K562 (cell line): ENCODE data around the gene ZNF775. TPM values are rescaled to one million over a fixed set of nuclear protein-coding genes. Genes with fewer than 3 reads are reported as not detected.

Source experiments
- ATAC-seq: fragments of 200-7000 bp; cut with Tn5 transposase; 3 replicates; pipeline ENCODE4 v1.9.1; 2020; ENCODE audit warnings: moderate library complexity
- BruUV-seq: library from RNA; stranded (reverse); fragments of 400-500 nt; replicated peaks from 2 replicates; lab custom pipeline; 2021; lab: Mats Ljungman, UMichigan
- CTCF ChIA-PET: fragments of 300-600 bp; formaldehyde crosslinking; extraction: SDS; loops from one replicate; lab custom pipeline; 2021; ENCODE audit warnings: low intra/inter-chr PET ratio; lab: Yijun Ruan, JAX
- POLR2A ChIA-PET: fragments of 300-600, 350-650 bp; sonication (Branson Sonifier 250); formaldehyde crosslinking; extraction: SDS; loops from one replicate; lab custom pipeline; 2021; ENCODE audit warnings: antibody characterized with exemption, inconsistent platforms; lab: Yijun Ruan, JAX
- DNase-seq, 4 experiments: peaks; one replicate each; pipeline versions ENCODE4 v3.0.0 to v3.0.0-alpha.2; 2011 to 2018; ENCODE audit warnings: low spot score in 3 of 4, mixed read lengths in 3 of 4; ENCODE audit errors: extremely low read depth in 1 of 4
- FAIRE-seq: peaks from 2 replicates; lab custom pipeline; 2011; peaks lifted over from hg19 to GRCh38; lab: Jason Lieb, UNC
- H2AFZ ChIP-seq: 2 replicates; pipeline ENCODE4 v1.6.0; 2011; ENCODE audit warnings: low read depth, low read length, control low read depth, inconsistent platforms
- H3K27ac ChIP-seq: fragments of 200-600 bp; 3 replicates; pipeline ENCODE4 v1.8.0; 2011; ENCODE audit warnings: low read depth, mild to moderate bottlenecking, control low read depth, inconsistent platforms, low read length, moderate library complexity, mixed read lengths; ENCODE audit errors: extremely low read depth
- H3K27me3 ChIP-seq, 2 experiments: fragments of 300-600 bp in 1 of 2; 2 replicates in 1 of 2; 3 replicates in 1 of 2; pipeline versions ENCODE4 v1.6.0 to v1.8.0; 2011; ENCODE audit warnings: inconsistent platforms in 2 of 2, low read length in 2 of 2, mild to moderate bottlenecking in 1 of 2, mixed read lengths in 1 of 2, moderate library complexity in 1 of 2; ENCODE audit not compliant: control insufficient read depth in 2 of 2, insufficient read depth in 2 of 2
- H3K36me3 ChIP-seq: fragments of 300-600 bp; 3 replicates; pipeline ENCODE4 v1.8.0; 2011; ENCODE audit warnings: mild to moderate bottlenecking, low read length, inconsistent platforms; ENCODE audit not compliant: control insufficient read depth, insufficient read depth
- H3K4me1 ChIP-seq, 2 experiments: fragments of 200-600 bp in 1 of 2; replicated peaks in 1 of 2; 2 replicates in 1 of 2; 3 replicates in 1 of 2; pipeline versions ENCODE4 v1.5.1 to v1.8.0; 2011; ENCODE audit warnings: inconsistent platforms in 2 of 2, low read length in 2 of 2, mild to moderate bottlenecking in 1 of 2, mixed read lengths in 1 of 2, moderate library complexity in 1 of 2; ENCODE audit not compliant: control insufficient read depth in 2 of 2, insufficient read depth in 2 of 2
- H3K4me2 ChIP-seq: 2 replicates; pipeline ENCODE4 v1.6.1; 2011; ENCODE audit warnings: low read length, control low read depth, inconsistent platforms, mixed read lengths; ENCODE audit not compliant: insufficient read depth
- H3K4me3 ChIP-seq: fragments of 200-600 bp; sonication (generic), shearing (Covaris generic); 2 replicates; pipeline ENCODE4 v1.5.1; 2016; ENCODE audit warnings: control low read depth, inconsistent platforms
- H3K79me2 ChIP-seq: fragments of 200-600 bp; 3 replicates; pipeline ENCODE4 v1.8.0; 2011; ENCODE audit warnings: low read length, inconsistent platforms; ENCODE audit not compliant: control insufficient read depth, insufficient read depth
- H3K9ac ChIP-seq, 2 experiments: 2 replicates each; pipeline versions ENCODE4 v1.6.0 to v1.6.1; 2011; ENCODE audit warnings: low read depth in 2 of 2, low read length in 2 of 2, control low read depth in 1 of 2, inconsistent platforms in 1 of 2, mild to moderate bottlenecking in 1 of 2, mixed read lengths in 1 of 2; ENCODE audit not compliant: insufficient read depth in 1 of 2
- H3K9me1 ChIP-seq: one replicate; pipeline ENCODE4 v1.6.0; 2011; ENCODE audit warnings: inconsistent platforms, mild to moderate bottlenecking, low read length, moderate library complexity; ENCODE audit not compliant: control insufficient read depth, insufficient read depth
- H3K9me3 ChIP-seq: replicated peaks from 2 replicates; pipeline ENCODE4 v1.5.1; 2011; ENCODE audit warnings: low read depth, low read length, inconsistent platforms; ENCODE audit not compliant: control insufficient read depth, insufficient read depth
- H4K20me1 ChIP-seq: replicated peaks from 2 replicates; pipeline ENCODE4 v1.6.1; 2011; ENCODE audit warnings: low read length, inconsistent platforms, mixed read lengths; ENCODE audit not compliant: control insufficient read depth, insufficient read depth
- HDAC8 ChIP-seq: fragments of 450-650 bp; IDR thresholded peaks from 2 replicates; pipeline ENCODE4 v1.6.1; 2016; ENCODE audit warnings: mild to moderate bottlenecking, missing genetic modification characterization, moderate library complexity, missing compliant biosample characterization
- MAFK ChIP-seq: IDR thresholded peaks from 2 replicates; pipeline ENCODE4 v1.6.1; 2011; ENCODE audit warnings: low read length, improper control_type of control experiment
- POLR3G ChIP-seq: IDR thresholded peaks from 2 replicates; pipeline ENCODE4 v1.6.1; 2011; ENCODE audit not compliant: insufficient read length, insufficient replicate concordance; ENCODE audit errors: extremely low read depth
- TARDBP ChIP-seq: fragments of 450-650 bp; IDR thresholded peaks from 2 replicates; pipeline ENCODE4 v1.6.1; 2016
- ZNF263 ChIP-seq: sonication (generic); formaldehyde crosslinking; IDR thresholded peaks from 2 replicates; pipeline ENCODE4 v1.8.0; 2022; ENCODE audit warnings: mild to moderate bottlenecking, missing genetic modification reagents, borderline replicate concordance
- ZNF274 ChIP-seq: IDR thresholded peaks from 2 replicates; pipeline ENCODE4 v1.6.1; 2011; ENCODE audit warnings: low read depth, mild to moderate bottlenecking, low read length, moderate library complexity, borderline replicate concordance
- ZNF282 ChIP-seq: sonication (generic); formaldehyde crosslinking; IDR thresholded peaks from 2 replicates; pipeline ENCODE4 v1.8.1; 2023; ENCODE audit warnings: missing genetic modification reagents
- WGBS: fragments of 100-300 bp; shearing (Covaris generic); methylation state at CpG from one replicate; pipeline ENCODE4 v1.1.6; 2016; ENCODE audit warnings: low coverage, mixed read lengths; ENCODE audit not compliant: insufficient coverage; ENCODE audit errors: missing lambda C conversion rate; 5-methylcytosine and 5-hydroxymethylcytosine counted together
- in situ Hi-C: fragments of 300-500 bp; cut with MboI; formaldehyde crosslinking; loops from 4 replicates; pipeline ENCODE4 v1.15.0; 2018; ENCODE audit warnings: inconsistent platforms, mixed read lengths
- intact Hi-C: fragments of 100-400 bp; cut with micrococcal nuclease; formaldehyde crosslinking; loops from 2 replicates; pipeline ENCODE4 v1.14.2; 2022
- polyA plus RNA-seq, 8 experiments: library from polyadenylated mRNA; depleted of rRNA in 4 of 8; stranded (reverse) in 5 of 8; unstranded in 3 of 8; fragments of >200 nt; fragmentation: Nextera tagmentation in 2 of 8; fragmentation: Illumina TruSeq in 1 of 8; extraction: Ambion mirVana in 2 of 8; extraction: Trizol in 1 of 8; gene quantifications; 2 replicates each; pipeline versions ENCODE4 v1.2.1 to v1.2.3, GENCODE V29; 2011 to 2014; ENCODE audit warnings: inconsistent platforms in 1 of 8, missing spikeins in 1 of 8
- total RNA-seq, 7 experiments: library from RNA; depleted of rRNA in 6 of 7; stranded (reverse); fragments of >200 nt in 6 of 7; fragmentation: Illumina TruSeq in 2 of 7; extraction: Trizol in 2 of 7; gene quantifications; 2 replicates each; pipeline versions ENCODE4 v1.2.1 to v1.2.3, GENCODE V29; 2011 to 2021; ENCODE audit warnings: low replicate concordance in 1 of 7
- TF ChIP-seq, protein P1 (sequence below): fragments of 450-650 bp; IDR thresholded peaks from 2 replicates; pipeline ENCODE4 v1.6.1; 2016; ENCODE audit warnings: missing biosample characterization, missing genetic modification characterization
- TF ChIP-seq, protein P2 (sequence below): fragments of 450-650 bp; IDR thresholded peaks from 2 replicates; pipeline ENCODE4 v1.7.1; 2018; ENCODE audit warnings: mild to moderate bottlenecking, low read depth; ENCODE audit not compliant: partially characterized antibody
- TF ChIP-seq, protein P3 (sequence below): sonication (generic); formaldehyde crosslinking; IDR thresholded peaks from 2 replicates; pipeline ENCODE4 v1.5.0; 2020; ENCODE audit warnings: missing genetic modification reagents
- TF ChIP-seq, protein P4 (sequence below): fragments of 450-650 bp; IDR thresholded peaks from 2 replicates; pipeline ENCODE4 v1.6.1; 2017; ENCODE audit warnings: antibody characterized with exemption, mild to moderate bottlenecking

The ZNF775 gene
- total and polyA plus RNA-seq, 9 of the 15 experiments (the other 6 are each of a cell fraction or from before 2014, with no cell fraction given): 0.04 to 18.7 (median 4.9) TPM

DNA sequence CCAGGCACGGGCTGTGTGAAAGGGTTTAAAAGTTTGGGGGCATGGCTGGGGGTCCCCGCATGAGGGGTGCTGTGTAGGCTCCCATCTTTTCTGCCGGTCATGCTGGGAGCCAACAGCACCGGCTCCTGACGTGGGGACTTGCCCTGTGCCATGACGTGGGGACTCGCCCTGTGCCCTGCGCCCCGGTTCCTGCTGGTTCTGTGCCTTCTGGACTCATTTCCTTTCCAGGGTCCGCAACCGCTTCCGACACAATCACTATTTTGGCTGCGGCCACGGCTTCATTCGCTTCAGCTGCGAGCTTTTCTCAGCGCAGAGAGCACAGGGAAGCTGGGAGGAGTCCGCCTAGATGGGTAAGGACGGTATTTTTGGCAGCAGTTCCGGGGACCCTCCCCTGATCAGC, 63.7 kb downstream of the ZNF775 start:
- CTCF ChIA-PET: no interaction called here
- ATAC-seq: no peak
- Histone ChIP-seq H3K4me3 (no peak overlapping the region), H3K4me1 (peaks cover 0 to 6% of the 10 kb centered on the region in 2 experiments; a peak in 1 of 5 replicates), H2AFZ (no peak overlapping the region; the same call in 1 of the 2 replicates), H3K79me2 (no peaks in the 10 kb centered on the region), H4K20me1 (no peaks in the 10 kb centered on the region), H3K36me3 (no peaks in the 10 kb centered on the region), H3K9me3 (peaks cover 12% of the 10 kb centered on the region), H3K9ac (no peak overlapping the region), H3K27ac (no peak overlapping the region), H3K9me1 (no peaks in the 10 kb centered on the region), H3K4me2 (no peak overlapping the region), H3K27me3 (peaks cover 42 to 49% of the 10 kb centered on the region in 2 experiments; a peak in 4 of 5 replicates)
- no peak for DNase-seq
- in situ Hi-C loops: no loop called here
- FAIRE-seq: no peak
- no TSS peak for BruUV-seq
- POLR2A ChIA-PET: interaction anchor here (0.6 to 5.5 kb wide), 2 partner anchors 10 to 23 kb away, joined by 3 to 29 read pairs; no protein-coding TSS in a partner anchor
- 4% methylated on average over 20 of the region's 20 CpGs for WGBS
- intact Hi-C loops: no loop called here
- TF ChIP-seq, protein P1, sequence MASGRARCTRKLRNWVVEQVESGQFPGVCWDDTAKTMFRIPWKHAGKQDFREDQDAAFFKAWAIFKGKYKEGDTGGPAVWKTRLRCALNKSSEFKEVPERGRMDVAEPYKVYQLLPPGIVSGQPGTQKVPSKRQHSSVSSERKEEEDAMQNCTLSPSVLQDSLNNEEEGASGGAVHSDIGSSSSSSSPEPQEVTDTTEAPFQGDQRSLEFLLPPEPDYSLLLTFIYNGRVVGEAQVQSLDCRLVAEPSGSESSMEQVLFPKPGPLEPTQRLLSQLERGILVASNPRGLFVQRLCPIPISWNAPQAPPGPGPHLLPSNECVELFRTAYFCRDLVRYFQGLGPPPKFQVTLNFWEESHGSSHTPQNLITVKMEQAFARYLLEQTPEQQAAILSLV (tag): no peak
- TF ChIP-seq ZNF282 (CRISPR knock-in tag) (no peak), ZNF263 (CRISPR knock-in tag) (no peak), ZNF274 (no peak), POLR3G (no peak), MAFK (no peak), HDAC8 (tag) (no peak), TARDBP (no peak)
- TF ChIP-seq, protein P2, sequence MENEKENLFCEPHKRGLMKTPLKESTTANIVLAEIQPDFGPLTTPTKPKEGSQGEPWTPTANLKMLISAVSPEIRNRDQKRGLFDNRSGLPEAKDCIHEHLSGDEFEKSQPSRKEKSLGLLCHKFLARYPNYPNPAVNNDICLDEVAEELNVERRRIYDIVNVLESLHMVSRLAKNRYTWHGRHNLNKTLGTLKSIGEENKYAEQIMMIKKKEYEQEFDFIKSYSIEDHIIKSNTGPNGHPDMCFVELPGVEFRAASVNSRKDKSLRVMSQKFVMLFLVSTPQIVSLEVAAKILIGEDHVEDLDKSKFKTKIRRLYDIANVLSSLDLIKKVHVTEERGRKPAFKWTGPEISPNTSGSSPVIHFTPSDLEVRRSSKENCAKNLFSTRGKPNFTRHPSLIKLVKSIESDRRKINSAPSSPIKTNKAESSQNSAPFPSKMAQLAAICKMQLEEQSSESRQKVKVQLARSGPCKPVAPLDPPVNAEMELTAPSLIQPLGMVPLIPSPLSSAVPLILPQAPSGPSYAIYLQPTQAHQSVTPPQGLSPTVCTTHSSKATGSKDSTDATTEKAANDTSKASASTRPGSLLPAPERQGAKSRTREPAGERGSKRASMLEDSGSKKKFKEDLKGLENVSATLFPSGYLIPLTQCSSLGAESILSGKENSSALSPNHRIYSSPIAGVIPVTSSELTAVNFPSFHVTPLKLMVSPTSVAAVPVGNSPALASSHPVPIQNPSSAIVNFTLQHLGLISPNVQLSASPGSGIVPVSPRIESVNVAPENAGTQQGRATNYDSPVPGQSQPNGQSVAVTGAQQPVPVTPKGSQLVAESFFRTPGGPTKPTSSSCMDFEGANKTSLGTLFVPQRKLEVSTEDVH: no peak
- TF ChIP-seq, protein P3, sequence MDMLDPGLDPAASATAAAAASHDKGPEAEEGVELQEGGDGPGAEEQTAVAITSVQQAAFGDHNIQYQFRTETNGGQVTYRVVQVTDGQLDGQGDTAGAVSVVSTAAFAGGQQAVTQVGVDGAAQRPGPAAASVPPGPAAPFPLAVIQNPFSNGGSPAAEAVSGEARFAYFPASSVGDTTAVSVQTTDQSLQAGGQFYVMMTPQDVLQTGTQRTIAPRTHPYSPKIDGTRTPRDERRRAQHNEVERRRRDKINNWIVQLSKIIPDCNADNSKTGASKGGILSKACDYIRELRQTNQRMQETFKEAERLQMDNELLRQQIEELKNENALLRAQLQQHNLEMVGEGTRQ (CRISPR knock-in tag): no peak
- TF ChIP-seq, protein P4, sequence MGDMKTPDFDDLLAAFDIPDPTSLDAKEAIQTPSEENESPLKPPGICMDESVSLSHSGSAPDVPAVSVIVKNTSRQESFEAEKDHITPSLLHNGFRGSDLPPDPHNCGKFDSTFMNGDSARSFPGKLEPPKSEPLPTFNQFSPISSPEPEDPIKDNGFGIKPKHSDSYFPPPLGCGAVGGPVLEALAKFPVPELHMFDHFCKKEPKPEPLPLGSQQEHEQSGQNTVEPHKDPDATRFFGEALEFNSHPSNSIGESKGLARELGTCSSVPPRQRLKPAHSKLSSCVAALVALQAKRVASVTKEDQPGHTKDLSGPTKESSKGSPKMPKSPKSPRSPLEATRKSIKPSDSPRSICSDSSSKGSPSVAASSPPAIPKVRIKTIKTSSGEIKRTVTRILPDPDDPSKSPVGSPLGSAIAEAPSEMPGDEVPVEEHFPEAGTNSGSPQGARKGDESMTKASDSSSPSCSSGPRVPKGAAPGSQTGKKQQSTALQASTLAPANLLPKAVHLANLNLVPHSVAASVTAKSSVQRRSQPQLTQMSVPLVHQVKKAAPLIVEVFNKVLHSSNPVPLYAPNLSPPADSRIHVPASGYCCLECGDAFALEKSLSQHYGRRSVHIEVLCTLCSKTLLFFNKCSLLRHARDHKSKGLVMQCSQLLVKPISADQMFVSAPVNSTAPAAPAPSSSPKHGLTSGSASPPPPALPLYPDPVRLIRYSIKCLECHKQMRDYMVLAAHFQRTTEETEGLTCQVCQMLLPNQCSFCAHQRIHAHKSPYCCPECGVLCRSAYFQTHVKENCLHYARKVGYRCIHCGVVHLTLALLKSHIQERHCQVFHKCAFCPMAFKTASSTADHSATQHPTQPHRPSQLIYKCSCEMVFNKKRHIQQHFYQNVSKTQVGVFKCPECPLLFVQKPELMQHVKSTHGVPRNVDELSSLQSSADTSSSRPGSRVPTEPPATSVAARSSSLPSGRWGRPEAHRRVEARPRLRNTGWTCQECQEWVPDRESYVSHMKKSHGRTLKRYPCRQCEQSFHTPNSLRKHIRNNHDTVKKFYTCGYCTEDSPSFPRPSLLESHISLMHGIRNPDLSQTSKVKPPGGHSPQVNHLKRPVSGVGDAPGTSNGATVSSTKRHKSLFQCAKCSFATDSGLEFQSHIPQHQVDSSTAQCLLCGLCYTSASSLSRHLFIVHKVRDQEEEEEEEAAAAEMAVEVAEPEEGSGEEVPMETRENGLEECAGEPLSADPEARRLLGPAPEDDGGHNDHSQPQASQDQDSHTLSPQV: no peak
